SK-N-MC (cell line): ENCODE data around the gene GOLGA8S.
"Not testable (repeated sequence)": the region's sequence is repeated elsewhere in the genome, so short reads cannot be mapped to it uniquely, and the experiment has no call there.

Source experiments
- DNase-seq: peaks from one replicate; pipeline ENCODE4 v3.0.0-alpha.2; 2011; ENCODE audit warnings: low read depth, low spot score
- H3K27ac ChIP-seq: fragments of 200-600 bp; sonication (generic); 2 replicates; pipeline ENCODE4 v1.5.1; 2016; ENCODE audit warnings: mixed run types
- H3K36me3 ChIP-seq: fragments of 200-600 bp; sonication (generic); 2 replicates; pipeline ENCODE4 v1.6.1; 2017; ENCODE audit warnings: antibody characterized with exemption, low read length, mixed read lengths; ENCODE audit not compliant: insufficient read depth
- H3K4me3 ChIP-seq: fragments of 200-600 bp; sonication (generic); 2 replicates; pipeline ENCODE4 v1.5.1; 2016
- H3K9ac ChIP-seq: fragments of 200-600 bp; sonication (generic); 2 replicates; pipeline ENCODE4 v1.8.0; 2017; ENCODE audit warnings: mixed run types, mixed read lengths; ENCODE audit not compliant: insufficient read length
- H3K9me3 ChIP-seq: fragments of 200-600 bp; sonication (generic); 2 replicates; pipeline ENCODE4 v1.6.1; 2017; ENCODE audit warnings: low read depth, mild to moderate bottlenecking, antibody characterized with exemption, low read length, moderate library complexity, mixed read lengths
- EZH2 ChIP-seq: fragments of 200-600 bp; sonication (generic); IDR thresholded peaks from one replicate; pipeline ENCODE4 v1.6.1; 2017; ENCODE audit warnings: antibody characterized with exemption
- FOXP2 ChIP-seq: optimal IDR thresholded peaks from 2 replicates; pipeline ENCODE3; 2011; ENCODE audit warnings: mild to moderate bottlenecking, moderate library complexity; ENCODE audit not compliant: insufficient read depth; ENCODE audit errors: extremely low read length, control extremely low read depth
- POLR2AphosphoS5 ChIP-seq: IDR thresholded peaks from 2 replicates; pipeline ENCODE4 v1.6.1; 2012; ENCODE audit warnings: mild to moderate bottlenecking, low read depth, low read length, borderline replicate concordance

Gene GOLGA8S

GRCh38 chr15:23401627-23402026 lies 47.1 kb downstream of the GOLGA8S start:
- TF ChIP-seq EZH2, result no peak
- H3K36me3 ChIP-seq, result no peaks in the 10 kb centered on the region
- H3K9me3 ChIP-seq, result no peaks in the 10 kb centered on the region
- no peak for DNase-seq
- H3K4me3 ChIP-seq, result no peak overlapping the region
- H3K27ac ChIP-seq, result no peak overlapping the region
- no peak overlapping the region for H3K9ac ChIP-seq

- no peak overlapping the region for H3K27ac ChIP-seq
- H3K36me3 ChIP-seq, result no peaks in the 10 kb centered on the region
- no peak overlapping the region for H3K4me3 ChIP-seq
- no peaks in the 10 kb centered on the region for H3K9me3 ChIP-seq
- DNase-seq, result no peak
- no peak overlapping the region for H3K9ac ChIP-seq
- TF ChIP-seq EZH2 (no peak), FOXP2 (no peak), POLR2AphosphoS5 (no peak)
Measured at GRCh38 chr15:23402140-23402539, 47.6 kb downstream of the GOLGA8S start.

DNA sequence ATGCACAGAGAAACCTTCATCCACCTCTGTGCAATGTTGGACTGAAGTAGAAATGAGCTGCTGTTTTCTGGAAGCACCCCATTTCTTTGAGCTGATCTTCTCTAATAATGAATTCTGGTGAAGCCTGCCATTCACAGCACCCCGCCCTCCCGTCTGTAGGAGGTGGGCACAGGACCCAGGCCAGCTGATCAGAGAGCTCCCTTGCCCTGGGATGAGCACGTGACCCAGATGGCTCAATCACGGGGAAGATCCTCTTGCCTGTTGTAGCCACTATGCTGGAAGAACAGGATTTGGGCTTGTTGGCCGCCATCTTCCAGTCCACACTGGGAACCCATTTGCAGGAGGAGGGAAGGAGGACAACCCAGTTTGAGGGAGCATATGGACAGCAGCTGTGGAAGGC lies 48.0 kb downstream of the GOLGA8S start:
- Histone ChIP-seq H3K9ac (no peak overlapping the region), H3K9me3 (no peaks in the 10 kb centered on the region), H3K27ac (no peak overlapping the region), H3K4me3 (no peak overlapping the region), H3K36me3 (no peaks in the 10 kb centered on the region)
- no peak for TF ChIP-seq POLR2AphosphoS5
- TF ChIP-seq FOXP2, result no peak
- TF ChIP-seq EZH2, result no peak
- DNase-seq, result no peak

GRCh38 chr15:23403550-23403949 lies 49.0 kb downstream of the GOLGA8S start:
- no peaks in the 10 kb centered on the region for H3K9me3 ChIP-seq
- H3K36me3 ChIP-seq, result no peaks in the 10 kb centered on the region
- no peak overlapping the region for H3K4me3 ChIP-seq
- DNase-seq, result no peak
- no peak overlapping the region for H3K27ac ChIP-seq
- no peak overlapping the region for H3K9ac ChIP-seq
- TF ChIP-seq FOXP2 (no peak), POLR2AphosphoS5 (no peak), EZH2 (no peak)

DNA sequence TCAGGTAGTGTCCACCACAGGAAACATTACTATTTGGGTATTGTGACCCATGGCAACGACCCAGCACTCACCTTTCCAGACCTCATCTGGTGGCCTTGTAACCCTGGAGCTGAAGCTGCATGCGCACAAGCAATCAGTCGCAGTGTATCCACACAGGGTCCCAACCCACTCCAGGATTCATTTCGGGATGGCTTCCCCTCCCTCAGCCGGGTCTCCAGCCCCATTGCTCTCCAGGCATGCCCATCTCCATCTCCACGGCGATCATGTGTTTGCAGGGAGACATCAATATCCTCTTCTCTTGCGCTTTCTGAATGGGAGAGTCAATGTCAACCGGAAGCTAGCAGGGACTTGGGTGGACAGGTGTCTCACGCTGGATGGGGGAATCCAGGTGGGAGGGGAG lies 57.3 kb downstream of the GOLGA8S start:
- Histone ChIP-seq H3K27ac (no peak overlapping the region), H3K4me3 (no peak overlapping the region), H3K9ac (no peak overlapping the region), H3K36me3 (no peaks in the 10 kb centered on the region), H3K9me3 (no peaks in the 10 kb centered on the region)
- DNase-seq, result no peak
- TF ChIP-seq EZH2, result no peak
- no peak for TF ChIP-seq FOXP2
- TF ChIP-seq POLR2AphosphoS5, result no peak

DNA sequence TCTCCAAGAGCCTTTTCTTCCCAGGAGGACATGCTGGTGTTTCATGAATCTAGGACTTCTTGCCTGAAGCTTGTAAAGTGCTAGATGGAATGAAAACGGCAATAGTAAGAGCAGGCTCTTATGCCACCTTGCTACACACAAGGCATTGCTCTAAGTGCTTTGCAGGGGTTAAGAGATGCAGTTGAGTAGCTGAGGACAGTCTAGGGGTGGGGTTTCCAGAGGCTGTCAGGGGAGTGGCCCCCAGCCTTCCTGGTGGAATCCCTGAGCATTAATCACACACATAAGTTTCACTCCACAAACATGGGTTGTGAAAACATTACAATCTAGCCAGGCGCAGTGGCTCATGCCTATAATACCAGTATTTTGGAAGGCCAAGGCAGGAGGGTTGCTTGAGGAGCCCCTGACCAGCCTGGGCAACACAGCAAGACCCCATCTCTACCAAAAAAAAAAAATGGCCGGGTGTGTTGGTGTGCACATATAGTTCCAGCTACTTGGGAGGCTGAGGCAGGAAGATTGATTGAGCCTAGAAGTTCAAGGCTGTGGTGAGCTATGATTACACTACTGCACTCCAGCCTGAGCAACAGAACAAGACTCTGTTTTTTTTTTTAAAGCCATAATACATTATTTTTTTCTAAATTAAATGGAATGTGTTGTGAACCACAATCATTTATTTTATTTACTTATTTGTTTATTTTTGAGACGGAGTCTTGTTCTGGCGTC lies 58.5 kb downstream of the GOLGA8S start:
- H3K9me3 ChIP-seq, H3K4me3 ChIP-seq, DNase-seq, H3K9ac ChIP-seq, H3K27ac ChIP-seq, H3K36me3 ChIP-seq: not testable (repeated sequence)
